NB4 (cell line): ENCODE measurements around the gene IPO13.

Source experiments
- DNase-seq: peaks from one replicate; pipeline ENCODE4 v3.0.0; 2010; ENCODE audit warnings: low read depth
- H3K4me3 ChIP-seq: one replicate; pipeline ENCODE4 v1.5.1; 2011; ENCODE audit warnings: mild to moderate bottlenecking, low read depth, low read length, moderate library complexity
- MYC ChIP-seq: IDR thresholded peaks from 2 replicates; pipeline ENCODE4 v1.6.1; 2011; ENCODE audit warnings: low read depth, low read length
- POLR2A ChIP-seq: IDR thresholded peaks from 2 replicates; pipeline ENCODE4 v1.6.1; 2011; ENCODE audit warnings: mild to moderate bottlenecking; ENCODE audit not compliant: insufficient read length; ENCODE audit errors: extremely low read depth
- TF ChIP-seq, protein P1 (sequence below): IDR thresholded peaks from 2 replicates; pipeline ENCODE4 v1.6.1; 2011; ENCODE audit warnings: low read depth, low read length
- TF ChIP-seq, protein P2 (sequence below): IDR thresholded peaks from one replicate; pipeline ENCODE4 v1.5.1; 2012; ENCODE audit warnings: low read depth, low read length

Gene IPO13

GRCh38 chr1:43924516-43924915 is 22.2 kb upstream of the IPO13 start:
- TF ChIP-seq, protein P1, sequence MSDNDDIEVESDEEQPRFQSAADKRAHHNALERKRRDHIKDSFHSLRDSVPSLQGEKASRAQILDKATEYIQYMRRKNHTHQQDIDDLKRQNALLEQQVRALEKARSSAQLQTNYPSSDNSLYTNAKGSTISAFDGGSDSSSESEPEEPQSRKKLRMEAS: no peak
- TF ChIP-seq, protein P2, sequence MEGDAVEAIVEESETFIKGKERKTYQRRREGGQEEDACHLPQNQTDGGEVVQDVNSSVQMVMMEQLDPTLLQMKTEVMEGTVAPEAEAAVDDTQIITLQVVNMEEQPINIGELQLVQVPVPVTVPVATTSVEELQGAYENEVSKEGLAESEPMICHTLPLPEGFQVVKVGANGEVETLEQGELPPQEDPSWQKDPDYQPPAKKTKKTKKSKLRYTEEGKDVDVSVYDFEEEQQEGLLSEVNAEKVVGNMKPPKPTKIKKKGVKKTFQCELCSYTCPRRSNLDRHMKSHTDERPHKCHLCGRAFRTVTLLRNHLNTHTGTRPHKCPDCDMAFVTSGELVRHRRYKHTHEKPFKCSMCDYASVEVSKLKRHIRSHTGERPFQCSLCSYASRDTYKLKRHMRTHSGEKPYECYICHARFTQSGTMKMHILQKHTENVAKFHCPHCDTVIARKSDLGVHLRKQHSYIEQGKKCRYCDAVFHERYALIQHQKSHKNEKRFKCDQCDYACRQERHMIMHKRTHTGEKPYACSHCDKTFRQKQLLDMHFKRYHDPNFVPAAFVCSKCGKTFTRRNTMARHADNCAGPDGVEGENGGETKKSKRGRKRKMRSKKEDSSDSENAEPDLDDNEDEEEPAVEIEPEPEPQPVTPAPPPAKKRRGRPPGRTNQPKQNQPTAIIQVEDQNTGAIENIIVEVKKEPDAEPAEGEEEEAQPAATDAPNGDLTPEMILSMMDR: no peak
- TF ChIP-seq MYC (no peak), POLR2A (no peak)
- no peak overlapping the region for H3K4me3 ChIP-seq
- no peak for DNase-seq

GRCh38 chr1:43925846-43926245 is 20.9 kb upstream of the IPO13 start:
- H3K4me3 ChIP-seq: no peak overlapping the region
- no peak for DNase-seq
- TF ChIP-seq POLR2A (no peak), MYC (no peak)
- TF ChIP-seq, protein P1: no peak
- TF ChIP-seq, protein P2: no peak

DNA sequence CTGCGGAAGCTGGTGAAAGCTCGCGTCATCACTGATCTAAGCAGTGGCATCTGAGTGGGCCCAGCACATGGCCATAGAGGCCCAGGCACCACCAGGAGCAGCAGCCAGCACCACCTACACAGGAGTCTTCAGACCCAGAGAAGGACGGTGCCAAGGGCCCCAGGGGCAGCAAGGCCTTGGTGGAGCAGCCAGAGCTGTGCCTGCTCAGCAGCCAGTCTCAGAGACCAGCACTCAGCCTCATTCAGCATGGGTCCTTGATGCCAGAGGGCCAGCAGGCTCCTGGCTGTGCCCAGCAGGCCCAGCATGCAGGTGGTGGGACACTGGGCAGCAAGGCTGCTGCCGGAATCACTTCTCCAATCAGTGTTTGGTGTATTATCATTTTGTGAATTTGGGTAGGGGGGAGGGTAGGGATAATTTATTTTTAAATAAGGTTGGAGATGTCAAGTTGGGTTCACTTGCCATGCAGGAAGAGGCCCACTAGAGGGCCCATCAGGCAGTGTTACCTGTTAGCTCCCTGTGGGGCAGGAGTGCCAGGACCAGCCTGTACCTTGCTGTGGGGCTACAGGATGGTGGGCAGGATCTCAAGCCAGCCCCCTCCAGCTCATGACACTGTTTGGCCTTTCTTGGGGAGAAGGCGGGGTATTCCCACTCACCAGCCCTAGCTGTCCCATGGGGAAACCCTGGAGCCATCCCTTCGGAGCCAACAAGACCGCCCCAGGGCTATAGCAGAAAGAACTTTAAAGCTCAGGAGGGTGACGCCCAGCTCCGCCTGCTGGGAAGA is 16.4 kb upstream of the IPO13 start:
- peak; percentile 44 for DNase-seq
- TF ChIP-seq POLR2A: no peak
- TF ChIP-seq, protein P2: peak; percentile 39
- H3K4me3 ChIP-seq: no peak overlapping the region

DNA sequence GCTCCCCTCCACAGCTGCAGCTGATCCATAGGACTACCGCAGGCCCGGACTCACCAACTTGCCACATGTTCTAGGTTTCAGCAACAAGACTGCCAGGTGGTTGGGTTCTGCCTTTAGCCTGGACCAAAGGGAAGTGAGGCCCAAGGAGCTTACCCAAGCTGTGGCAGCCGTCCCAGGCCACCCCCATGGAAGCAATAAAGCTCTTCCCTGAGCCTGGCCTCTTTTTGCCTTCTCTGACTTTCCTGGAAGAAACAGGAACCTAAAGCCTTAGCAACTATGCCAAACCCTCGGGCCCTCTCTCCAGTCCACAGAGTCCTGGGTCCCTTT is 15.8 kb upstream of the IPO13 start:
- no peak overlapping the region for H3K4me3 ChIP-seq
- peak; percentile 56 for DNase-seq
- TF ChIP-seq, protein P2: no peak
- TF ChIP-seq, protein P1: no peak
- TF ChIP-seq MYC (no peak), POLR2A (no peak)

DNA sequence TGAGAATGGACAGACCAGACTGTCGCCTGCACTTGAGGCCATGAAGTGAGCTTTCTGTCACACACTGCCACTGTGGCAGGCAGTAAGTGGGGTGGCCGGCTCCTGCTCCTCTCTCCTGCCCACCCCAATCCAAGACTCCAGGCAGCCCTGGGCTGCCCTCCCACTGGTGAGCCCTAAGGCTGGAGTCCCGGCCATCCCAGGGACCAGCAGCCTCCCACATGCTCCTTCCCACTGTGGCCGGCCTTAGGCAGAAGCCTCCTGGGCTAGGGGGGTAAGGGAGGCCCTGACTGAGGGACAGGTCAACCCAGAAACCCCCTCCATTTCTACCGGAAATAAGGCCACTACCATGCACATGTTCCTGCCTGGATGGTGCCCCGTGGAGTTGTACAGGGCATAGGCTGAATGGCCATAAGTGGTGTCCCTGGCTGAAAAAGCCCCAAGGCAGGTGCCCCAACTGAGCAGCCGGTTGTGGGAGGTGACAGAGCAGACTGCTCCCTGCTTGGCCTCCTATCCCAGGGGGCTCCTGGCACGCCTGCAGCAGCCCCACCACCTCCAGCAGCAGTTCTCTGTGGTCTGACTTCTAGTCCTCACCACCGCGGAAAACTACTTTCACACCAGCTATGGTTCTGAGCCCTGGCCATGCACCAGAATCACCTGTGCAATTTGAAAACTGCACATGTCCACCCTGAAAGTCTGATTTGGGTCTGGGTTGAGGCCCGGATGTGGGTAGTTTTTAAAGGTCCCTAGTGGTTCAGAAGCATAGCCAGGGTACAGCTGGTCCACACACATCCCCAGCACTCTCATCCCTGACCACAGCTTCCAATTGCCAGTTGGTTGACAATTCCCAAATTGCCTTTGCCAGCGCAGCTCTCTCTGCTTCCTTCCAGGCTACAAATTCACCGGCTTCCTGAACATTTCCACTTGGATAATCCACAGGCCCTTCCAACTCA is 14.8 kb upstream of the IPO13 start:
- DNase-seq: peak; percentile 85
- H3K4me3 ChIP-seq: no peak overlapping the region
- peak; percentile 18; the same call in 1 of the 2 replicates for TF ChIP-seq MYC
- TF ChIP-seq, protein P2: no peak
- TF ChIP-seq, protein P1: peak; percentile 34; the same call in 1 of the 2 replicates
